Measurements from ENCODE around the gene PERCC1.

Gene PERCC1

GRCh38 chr16:1449201-1449788, 18.4 kb downstream of the PERCC1 start:
- DNase-seq (ENCODE audit: low read depth in 2 of 2), result no peak
- no peak overlapping the region for H3K4me3 ChIP-seq (replicated peaks in 1 of 2; ENCODE audit: low read depth in 2 of 2, low read length in 2 of 2)
- no peak for TF ChIP-seq CTCF (IDR thresholded peaks at IDR 0.05; ENCODE audit: low read depth, low read length)

GRCh38 chr16:1450218-1450617, 19.3 kb downstream of the PERCC1 start:
- DNase-seq (ENCODE audit: low read depth in 2 of 2), result no peak
- TF ChIP-seq CTCF (IDR thresholded peaks at IDR 0.05; ENCODE audit: low read depth, low read length), result no peak
- no peak overlapping the region for H3K4me3 ChIP-seq (replicated peaks in 1 of 2; ENCODE audit: low read depth in 2 of 2, low read length in 2 of 2)

GRCh38 chr16:1450841-1451240, 20.0 kb downstream of the PERCC1 start:
- DNase-seq (ENCODE audit: low read depth in 2 of 2), result no peak
- no peak for TF ChIP-seq CTCF (IDR thresholded peaks at IDR 0.05; ENCODE audit: low read depth, low read length)
- H3K4me3 ChIP-seq (replicated peaks in 1 of 2; ENCODE audit: low read depth in 2 of 2, low read length in 2 of 2), result no peak overlapping the region

- DNase-seq (ENCODE audit: low read depth in 2 of 2), result no peak
- no peak overlapping the region for H3K4me3 ChIP-seq (replicated peaks in 1 of 2; ENCODE audit: low read depth in 2 of 2, low read length in 2 of 2)
- no peak for TF ChIP-seq CTCF (IDR thresholded peaks at IDR 0.05; ENCODE audit: low read depth, low read length)
Observed at GRCh38 chr16:1451702-1452392, 21.0 kb downstream of the PERCC1 start.

GRCh38 chr16:1452530-1452929, 21.7 kb downstream of the PERCC1 start:
- TF ChIP-seq CTCF (IDR thresholded peaks at IDR 0.05; ENCODE audit: low read depth, low read length), result no peak
- no peak for DNase-seq (ENCODE audit: low read depth in 2 of 2)
- no peak overlapping the region for H3K4me3 ChIP-seq (replicated peaks in 1 of 2; ENCODE audit: low read depth in 2 of 2, low read length in 2 of 2)

- no peak for TF ChIP-seq CTCF (IDR thresholded peaks at IDR 0.05; ENCODE audit: low read depth, low read length)
- H3K4me3 ChIP-seq (replicated peaks in 1 of 2; ENCODE audit: low read depth in 2 of 2, low read length in 2 of 2), result no peak overlapping the region
- no peak for DNase-seq (ENCODE audit: low read depth in 2 of 2)
Observed at GRCh38 chr16:1453316-1453715, 22.4 kb downstream of the PERCC1 start.
